Astrocyte (in vitro differentiated cells and primary cell): ENCODE measurements around the gene GGT5.

Experiments
- EZH2 ChIP-seq: IDR thresholded peaks from 2 replicates; pipeline ENCODE4 v1.6.1; 2012; ENCODE audit warnings: mild to moderate bottlenecking, low read length, inconsistent platforms; ENCODE audit not compliant: insufficient read depth
- TF ChIP-seq, protein P1 (sequence below): IDR thresholded peaks from 2 replicates; pipeline ENCODE4 v1.5.1; 2011; ENCODE audit warnings: low read depth, mild to moderate bottlenecking, inconsistent platforms, low read length, moderate library complexity; ENCODE audit not compliant: insufficient read depth

DNA sequence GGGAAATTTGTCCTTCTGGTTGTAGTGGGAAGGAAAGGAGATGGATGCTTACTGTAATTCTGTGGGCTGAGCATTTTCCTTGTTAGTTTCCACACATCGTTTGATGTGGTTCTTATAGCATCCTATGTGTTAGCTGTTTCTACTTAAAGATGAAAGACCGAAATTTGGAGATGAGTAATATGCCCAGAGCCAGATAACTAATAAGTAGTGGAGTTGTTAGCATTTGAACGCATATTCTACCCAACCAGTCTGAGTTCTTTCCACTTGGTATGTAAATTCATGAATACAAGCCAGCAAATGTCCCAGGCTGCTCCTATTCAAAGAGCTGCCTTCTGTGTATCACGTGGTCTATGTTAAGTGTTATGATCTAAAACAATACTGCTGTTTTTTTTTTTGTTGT lies 40.4 kb upstream of the GGT5 start:
- TF ChIP-seq, protein P1, sequence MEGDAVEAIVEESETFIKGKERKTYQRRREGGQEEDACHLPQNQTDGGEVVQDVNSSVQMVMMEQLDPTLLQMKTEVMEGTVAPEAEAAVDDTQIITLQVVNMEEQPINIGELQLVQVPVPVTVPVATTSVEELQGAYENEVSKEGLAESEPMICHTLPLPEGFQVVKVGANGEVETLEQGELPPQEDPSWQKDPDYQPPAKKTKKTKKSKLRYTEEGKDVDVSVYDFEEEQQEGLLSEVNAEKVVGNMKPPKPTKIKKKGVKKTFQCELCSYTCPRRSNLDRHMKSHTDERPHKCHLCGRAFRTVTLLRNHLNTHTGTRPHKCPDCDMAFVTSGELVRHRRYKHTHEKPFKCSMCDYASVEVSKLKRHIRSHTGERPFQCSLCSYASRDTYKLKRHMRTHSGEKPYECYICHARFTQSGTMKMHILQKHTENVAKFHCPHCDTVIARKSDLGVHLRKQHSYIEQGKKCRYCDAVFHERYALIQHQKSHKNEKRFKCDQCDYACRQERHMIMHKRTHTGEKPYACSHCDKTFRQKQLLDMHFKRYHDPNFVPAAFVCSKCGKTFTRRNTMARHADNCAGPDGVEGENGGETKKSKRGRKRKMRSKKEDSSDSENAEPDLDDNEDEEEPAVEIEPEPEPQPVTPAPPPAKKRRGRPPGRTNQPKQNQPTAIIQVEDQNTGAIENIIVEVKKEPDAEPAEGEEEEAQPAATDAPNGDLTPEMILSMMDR: no peak
- TF ChIP-seq EZH2: no peak
